Activated CD8-positive, alpha-beta T cell treated with anti-CD3 and anti-CD28 coated beads, Interleukin-2, amount 10 ng/mL, durations not matched to agents 7 days and 5 days (primary cell): ENCODE data around the gene EXOC6B. TPM values are rescaled to one million over a fixed set of nuclear protein-coding genes. Genes with fewer than 3 reads are reported as not detected.

Experiments
- ATAC-seq: fragments of 150-1000 bp; cut with Tn5 transposase; one replicate; pipeline ENCODE4 v1.10.0; 2021; ENCODE audit warnings: moderate library complexity
- CTCF ChIA-PET: fragments of 350-600 bp; sonication (Branson Sonifier 250); formaldehyde crosslinking; loops from one replicate; lab custom pipeline; 2021; ENCODE audit warnings: antibody characterized with exemption; lab: Charles Lee
- POLR2A ChIA-PET: fragments of 350-600 bp; sonication (Branson Sonifier 250); formaldehyde crosslinking; loops from one replicate; lab custom pipeline; 2021; ENCODE audit warnings: antibody characterized with exemption; lab: Charles Lee
- DNase-seq: peaks from one replicate; pipeline ENCODE4 v3.0.0-alpha.2; 2020
- H3K27ac Mint-ChIP-seq: one replicate; pipeline ENCODE4 v1.8.0; 2021; ENCODE audit warnings: mild to moderate bottlenecking, mixed read lengths
- H3K27me3 Mint-ChIP-seq: one replicate; pipeline ENCODE4 v1.8.0; 2021; ENCODE audit warnings: low read depth, mixed read lengths
- H3K36me3 Mint-ChIP-seq: one replicate; pipeline ENCODE4 v1.8.0; 2021; ENCODE audit warnings: low read depth, mixed read lengths
- H3K4me1 Mint-ChIP-seq: one replicate; pipeline ENCODE4 v1.8.0; 2021; ENCODE audit warnings: low read depth, mixed read lengths
- H3K4me3 Mint-ChIP-seq: one replicate; pipeline ENCODE4 v1.8.0; 2021; ENCODE audit warnings: mild to moderate bottlenecking, mixed read lengths
- H3K9me3 Mint-ChIP-seq: one replicate; pipeline ENCODE4 v1.8.0; 2022; ENCODE audit warnings: mixed read lengths; ENCODE audit not compliant: insufficient read depth
- total RNA-seq, 2 experiments: library from RNA; stranded (reverse); gene quantifications; one replicate each; pipeline ENCODE4 v1.2.3, GENCODE V29; 2021

EXOC6B gene
- total RNA-seq, 2 experiments from 2014 or later: 17.8 to 18.8 TPM

GRCh38 chr2:72828840-72829507 is 3.1 kb upstream of the EXOC6B start:
- ChIA-PET POLR2A (no interaction called here), CTCF (interaction anchor here (0.6 to 1.2 kb wide), 2 partner anchors 31 to 49 kb away, joined by 3 read pairs; no protein-coding TSS in a partner anchor)
- Mint-ChIP-seq H3K27ac (peak overlapping the region; percentile 86), H3K4me1 (peaks cover 70% of the 10 kb centered on the region), H3K4me3 (peak overlapping the region; percentile 49), H3K36me3 (peaks cover 1% of the 10 kb centered on the region), H3K9me3 (no peaks in the 10 kb centered on the region), H3K27me3 (peaks cover 4% of the 10 kb centered on the region)
- ATAC-seq (no peak), DNase-seq (peak; percentile 51)

GRCh38 chr2:72827966-72828646 is 2.3 kb upstream of the EXOC6B start:
- Mint-ChIP-seq H3K36me3 (peaks cover 1% of the 10 kb centered on the region), H3K27ac (no peak overlapping the region), H3K27me3 (peaks cover 2% of the 10 kb centered on the region), H3K9me3 (no peaks in the 10 kb centered on the region), H3K4me1 (peaks cover 65% of the 10 kb centered on the region), H3K4me3 (no peak overlapping the region)
- CTCF ChIA-PET: interaction anchor here (1.2 kb wide), 1 partner anchor 48 kb away, joined by 3 read pairs; no protein-coding TSS in a partner anchor
- POLR2A ChIA-PET: no interaction called here
- no peak for DNase-seq
- ATAC-seq: no peak

- CTCF ChIA-PET: no interaction called here
- Mint-ChIP-seq H3K4me1 (peaks cover 64% of the 10 kb centered on the region), H3K4me3 (no peak overlapping the region)
Observed at GRCh38 chr2:72827487-72827886, 1.7 kb upstream of the EXOC6B start.

GRCh38 chr2:72826156-72826477 is 284 bp upstream of the EXOC6B start:
- Mint-ChIP-seq H3K4me3 (peak overlapping the region; percentile 92), H3K27ac (peak overlapping the region; percentile 86), H3K9me3 (no peaks in the 10 kb centered on the region), H3K36me3 (peaks cover 8% of the 10 kb centered on the region), H3K27me3 (no peaks in the 10 kb centered on the region), H3K4me1 (peaks cover 67% of the 10 kb centered on the region)
- no peak for DNase-seq
- no peak for ATAC-seq
- ChIA-PET CTCF (no interaction called here), POLR2A (no interaction called here)

More at GRCh38 chr2:72827487-72827886, 1.7 kb upstream of the EXOC6B start:
- H3K9me3 Mint-ChIP-seq: no peaks in the 10 kb centered on the region
- ATAC-seq (no peak), DNase-seq (no peak)
- POLR2A ChIA-PET: no interaction called here
- H3K27ac Mint-ChIP-seq: no peak overlapping the region
- peaks cover 3% of the 10 kb centered on the region for H3K36me3 Mint-ChIP-seq
- H3K27me3 Mint-ChIP-seq: no peaks in the 10 kb centered on the region

GRCh38 chr2:72824224-72824842 is 1.5 kb downstream of the EXOC6B start:
- H3K4me1 Mint-ChIP-seq: peaks cover 49% of the 10 kb centered on the region
- no peaks in the 10 kb centered on the region for H3K27me3 Mint-ChIP-seq
- CTCF ChIA-PET: interaction anchor here (0.7 kb wide), 1 partner anchor 69 kb away, joined by 3 read pairs; no protein-coding TSS in a partner anchor
- no peak for DNase-seq
- H3K9me3 Mint-ChIP-seq: no peaks in the 10 kb centered on the region
- no peak for ATAC-seq
- no peak overlapping the region for H3K27ac Mint-ChIP-seq
- peak overlapping the region; percentile 92 for H3K4me3 Mint-ChIP-seq
- H3K36me3 Mint-ChIP-seq: peaks cover 11% of the 10 kb centered on the region
- POLR2A ChIA-PET: interaction anchor here (0.6 kb wide), 1 partner anchor 572 kb away, joined by 3 read pairs; no protein-coding TSS in a partner anchor

GRCh38 chr2:72822794-72823193 is 3.0 kb downstream of the EXOC6B start:
- Mint-ChIP-seq H3K9me3 (no peaks in the 10 kb centered on the region), H3K4me3 (no peak overlapping the region), H3K27me3 (no peaks in the 10 kb centered on the region), H3K4me1 (peaks cover 37% of the 10 kb centered on the region), H3K36me3 (peaks cover 11% of the 10 kb centered on the region), H3K27ac (no peak overlapping the region)
- ChIA-PET POLR2A (no interaction called here), CTCF (interaction anchor here (1.3 kb wide), 1 partner anchor 36 kb away, joined by 4 read pairs; no protein-coding TSS in a partner anchor)
- no peak for ATAC-seq
- DNase-seq: no peak

- ChIA-PET POLR2A (no interaction called here), CTCF (interaction anchor here (0.8 to 1.3 kb wide), 2 partner anchors 37 to 41 kb away, joined by 3 to 4 read pairs; no protein-coding TSS in a partner anchor)
- no peak for DNase-seq
- peaks cover 11% of the 10 kb centered on the region for H3K36me3 Mint-ChIP-seq
- no peaks in the 10 kb centered on the region for H3K27me3 Mint-ChIP-seq
- no peak for ATAC-seq
- H3K4me1 Mint-ChIP-seq: peaks cover 32% of the 10 kb centered on the region
- no peaks in the 10 kb centered on the region for H3K9me3 Mint-ChIP-seq
- H3K4me3 Mint-ChIP-seq: no peak overlapping the region
- no peak overlapping the region for H3K27ac Mint-ChIP-seq
Observed at GRCh38 chr2:72821983-72822382, 3.9 kb downstream of the EXOC6B start.

- peaks cover 27% of the 10 kb centered on the region for H3K4me1 Mint-ChIP-seq
- no peak overlapping the region for H3K27ac Mint-ChIP-seq
- no peak for DNase-seq
- CTCF ChIA-PET: interaction anchor here (1.6 kb wide), 1 partner anchor 67 kb away, joined by 5 read pairs; no protein-coding TSS in a partner anchor
- H3K36me3 Mint-ChIP-seq: peaks cover 9% of the 10 kb centered on the region
- POLR2A ChIA-PET: no interaction called here
- H3K27me3 Mint-ChIP-seq: no peaks in the 10 kb centered on the region
- H3K4me3 Mint-ChIP-seq: no peak overlapping the region
- H3K9me3 Mint-ChIP-seq: no peaks in the 10 kb centered on the region
- no peak for ATAC-seq
Observed at GRCh38 chr2:72821118-72821517, 4.7 kb downstream of the EXOC6B start.

GRCh38 chr2:72819501-72819900 is 6.3 kb downstream of the EXOC6B start:
- POLR2A ChIA-PET: no interaction called here
- no peaks in the 10 kb centered on the region for H3K27me3 Mint-ChIP-seq
- DNase-seq: no peak
- no peak overlapping the region for H3K27ac Mint-ChIP-seq
- CTCF ChIA-PET: interaction anchor here (1.1 to 1.2 kb wide), 2 partner anchors 42 to 43 kb away, joined by 4 read pairs; no protein-coding TSS in a partner anchor
- peaks cover 9% of the 10 kb centered on the region for H3K36me3 Mint-ChIP-seq
- no peaks in the 10 kb centered on the region for H3K9me3 Mint-ChIP-seq
- H3K4me3 Mint-ChIP-seq: no peak overlapping the region
- no peak for ATAC-seq
- H3K4me1 Mint-ChIP-seq: peaks cover 17% of the 10 kb centered on the region

- Mint-ChIP-seq H3K36me3 (no peaks in the 10 kb centered on the region), H3K4me1 (peaks cover 8% of the 10 kb centered on the region), H3K27ac (no peak overlapping the region), H3K27me3 (no peaks in the 10 kb centered on the region), H3K9me3 (no peaks in the 10 kb centered on the region), H3K4me3 (no peak overlapping the region)
- ChIA-PET CTCF (no interaction called here), POLR2A (no interaction called here)
- ATAC-seq (no peak), DNase-seq (no peak)
Observed at GRCh38 chr2:72815655-72816278, 10.1 kb downstream of the EXOC6B start.

- Mint-ChIP-seq H3K9me3 (peaks cover 9% of the 10 kb centered on the region), H3K4me3 (no peak overlapping the region), H3K36me3 (peaks cover 9% of the 10 kb centered on the region), H3K27me3 (no peaks in the 10 kb centered on the region), H3K27ac (no peak overlapping the region), H3K4me1 (peaks cover 8% of the 10 kb centered on the region)
- POLR2A ChIA-PET: no interaction called here
- ATAC-seq: no peak
- CTCF ChIA-PET: interaction anchor here (1.3 kb wide), 1 partner anchor 44 kb away, joined by 3 read pairs; no protein-coding TSS in a partner anchor
- no peak for DNase-seq
Observed at GRCh38 chr2:72813841-72814240, 12.0 kb downstream of the EXOC6B start.
